ENCODE results near the gene DNAJC11. TPM values are rescaled to one million over a fixed set of nuclear protein-coding genes. Genes with fewer than 3 reads are reported as not detected.

The DNAJC11 gene
- polyA plus RNA-seq, 3 donors: 61.0 to 74.3 (median 67.2) TPM

- DNase-seq (ENCODE audit: extremely low read depth in 1 of 11, low read depth in 9 of 11, low spot score in 4 of 11): no peak
These were observed 66.3 kb downstream of the DNAJC11 start for GRCh38 chr1:6635161-6635909.

GRCh38 chr1:6634371-6635052, 67.1 kb downstream of the DNAJC11 start:
- no peak for DNase-seq (ENCODE audit: extremely low read depth in 1 of 11, low read depth in 9 of 11, low spot score in 4 of 11)

- DNase-seq (ENCODE audit: extremely low read depth in 1 of 11, low read depth in 9 of 11, low spot score in 4 of 11): no peak
These were observed 68.8 kb downstream of the DNAJC11 start for GRCh38 chr1:6632588-6633514.

GRCh38 chr1:6631058-6631457, 70.6 kb downstream of the DNAJC11 start:
- no peak for DNase-seq (ENCODE audit: extremely low read depth in 1 of 11, low read depth in 9 of 11, low spot score in 4 of 11)

GRCh38 chr1:6630027-6630426, 71.6 kb downstream of the DNAJC11 start:
- DNase-seq (ENCODE audit: extremely low read depth in 1 of 11, low read depth in 9 of 11, low spot score in 4 of 11): no peak

- DNase-seq (ENCODE audit: extremely low read depth in 1 of 11, low read depth in 9 of 11, low spot score in 4 of 11): no peak
These were observed 72.6 kb downstream of the DNAJC11 start for GRCh38 chr1:6628971-6629479.

- no peak for DNase-seq (ENCODE audit: extremely low read depth in 1 of 11, low read depth in 9 of 11, low spot score in 4 of 11)
These were observed 73.6 kb downstream of the DNAJC11 start for GRCh38 chr1:6627841-6628545.

- DNase-seq (ENCODE audit: extremely low read depth in 1 of 11, low read depth in 9 of 11, low spot score in 4 of 11): no peak
These were observed 74.6 kb downstream of the DNAJC11 start for GRCh38 chr1:6627031-6627430.

GRCh38 chr1:6625584-6626149, 75.9 kb downstream of the DNAJC11 start:
- no peak for DNase-seq (ENCODE audit: extremely low read depth in 1 of 11, low read depth in 9 of 11, low spot score in 4 of 11)

GRCh38 chr1:6624710-6625583, 76.7 kb downstream of the DNAJC11 start, which contains the start of gene THAP3:
TSS of gene THAP3 (plus strand) at chr1:6624868. CDS start at chr1:6625219, 351 bp downstream.
- DNase-seq (ENCODE audit: extremely low read depth in 1 of 11, low read depth in 9 of 11, low spot score in 4 of 11): peak in 4 of 11 donors; percentile 68 to 85 (median 78)

GRCh38 chr1:6623269-6623965, 78.2 kb downstream of the DNAJC11 start:
- no peak for DNase-seq (ENCODE audit: extremely low read depth in 1 of 11, low read depth in 9 of 11, low spot score in 4 of 11)

GRCh38 chr1:6622396-6623152, 79.0 kb downstream of the DNAJC11 start:
- DNase-seq (ENCODE audit: extremely low read depth in 1 of 11, low read depth in 9 of 11, low spot score in 4 of 11): no peak

GRCh38 chr1:6621429-6622391, 79.9 kb downstream of the DNAJC11 start:
- DNase-seq (ENCODE audit: extremely low read depth in 1 of 11, low read depth in 9 of 11, low spot score in 4 of 11): no peak

GRCh38 chr1:6619045-6619444, 82.6 kb downstream of the DNAJC11 start:
- DNase-seq (ENCODE audit: extremely low read depth in 1 of 11, low read depth in 9 of 11, low spot score in 4 of 11): no peak
